GM12878 (cell line): Measurements from ENCODE around the gene CSNK1G2. TPM values are rescaled to one million over a fixed set of nuclear protein-coding genes. Genes with fewer than 3 reads are reported as not detected.

Experiments used
- ATAC-seq: fragments of 200-7000 bp; cut with Tn5 transposase; 3 replicates; pipeline ENCODE4 v1.9.1; 2020; ENCODE audit warnings: mild to moderate bottlenecking, moderate library complexity
- BruUV-seq: library from RNA; stranded (reverse); fragments of 400-500 nt; replicated peaks from 2 replicates; lab custom pipeline; 2021; lab: Mats Ljungman, UMichigan
- CTCF ChIA-PET: fragments of 300-600 bp; sonication (Branson Sonifier 250); formaldehyde crosslinking; extraction: SDS; loops from one replicate; lab custom pipeline; 2021; ENCODE audit warnings: inconsistent platforms; lab: Yijun Ruan, JAX
- POLR2A ChIA-PET: fragments of 350-600 bp; formaldehyde crosslinking; extraction: SDS; loops from one replicate; lab custom pipeline; 2021; ENCODE audit warnings: inconsistent platforms; lab: Charles Lee
- RAD21 ChIA-PET: fragments of 300-600 bp; sonication (Branson Sonifier 250); formaldehyde crosslinking; loops from one replicate; lab custom pipeline; 2023; ENCODE audit warnings: antibody characterized with exemption; ENCODE audit not compliant: unreplicated experiment; lab: Charles Lee
- SMC1A ChIA-PET: fragments of 300-600 bp; sonication (Branson Sonifier 250); formaldehyde crosslinking; loops from one replicate; lab custom pipeline; 2023; ENCODE audit not compliant: unreplicated experiment, uncharacterized antibody; lab: Charles Lee
- DNase-seq: peaks from one replicate; pipeline ENCODE4 v3.0.0-alpha.2; 2011; ENCODE audit warnings: low read depth, low spot score
- FAIRE-seq: peaks from 3 replicates; lab custom pipeline; 2011; peaks lifted over from hg19 to GRCh38; lab: Jason Lieb, UNC
- H2AFZ ChIP-seq: 2 replicates; pipeline ENCODE4 v1.6.0; 2011; ENCODE audit warnings: low read depth, low read length, control low read depth; ENCODE audit not compliant: control insufficient read depth
- H3K27ac ChIP-seq: 2 replicates; pipeline ENCODE4 v1.5.1; 2011; ENCODE audit warnings: control low read depth; ENCODE audit not compliant: control insufficient read depth, insufficient read depth
- H3K27me3 ChIP-seq, 2 experiments: replicated peaks in 1 of 2; 2 replicates each; pipeline versions ENCODE4 v1.6.0 to v1.6.1; 2011; ENCODE audit warnings: low read length in 1 of 2; ENCODE audit not compliant: control insufficient read depth in 2 of 2, insufficient read depth in 2 of 2
- H3K36me3 ChIP-seq, 2 experiments: 2 replicates each; pipeline ENCODE4 v1.5.1; 2011; ENCODE audit warnings: low read length in 1 of 2; ENCODE audit not compliant: control insufficient read depth in 2 of 2, insufficient read depth in 2 of 2
- H3K4me1 ChIP-seq: 2 replicates; pipeline ENCODE4 v1.6.1; 2011; ENCODE audit warnings: mild to moderate bottlenecking, low read length, moderate library complexity, mixed read lengths; ENCODE audit not compliant: control insufficient read depth, insufficient read depth
- H3K4me2 ChIP-seq: 2 replicates; pipeline ENCODE4 v1.6.0; 2011; ENCODE audit warnings: control low read depth; ENCODE audit not compliant: control insufficient read depth, insufficient read depth
- H3K4me3 ChIP-seq: fragments of 200-600 bp; sonication (generic); 2 replicates; pipeline ENCODE4 v1.5.1; 2016
- H3K79me2 ChIP-seq: 2 replicates; pipeline ENCODE4 v1.6.0; 2011; ENCODE audit warnings: low read length; ENCODE audit not compliant: control insufficient read depth, insufficient read depth
- H3K9ac ChIP-seq: 2 replicates; pipeline ENCODE4 v1.8.0; 2011; ENCODE audit warnings: low read length, control low read depth, mixed read lengths; ENCODE audit not compliant: control insufficient read depth, insufficient read depth
- H3K9me3 ChIP-seq: replicated peaks from 3 replicates; pipeline ENCODE4 v1.5.1; 2011; ENCODE audit warnings: mild to moderate bottlenecking, low read length; ENCODE audit not compliant: control insufficient read depth, insufficient read depth
- H4K20me1 ChIP-seq: 2 replicates; pipeline ENCODE4 v1.6.0; 2011; ENCODE audit not compliant: control insufficient read depth, insufficient read depth
- ATF7 ChIP-seq: fragments of 450-650 bp; IDR thresholded peaks from 2 replicates; pipeline ENCODE4 v1.6.1; 2016; ENCODE audit warnings: low read depth, mild to moderate bottlenecking
- BCL11A ChIP-seq: IDR thresholded peaks from 2 replicates; pipeline ENCODE4 v1.6.1; 2011; ENCODE audit warnings: low read depth, low read length
- CHD1 ChIP-seq: IDR thresholded peaks from 2 replicates; pipeline ENCODE4 v1.6.1; 2012; ENCODE audit warnings: low read depth, low read length, improper control_type of control experiment
- EED ChIP-seq: sonication (generic); IDR thresholded peaks from 2 replicates; pipeline ENCODE4 v1.6.1; 2016; ENCODE audit warnings: antibody characterized with exemption, low read depth
- EP300 ChIP-seq, 2 experiments: fragments of 150-350 bp in 1 of 2; IDR thresholded peaks; 2 replicates each; pipeline ENCODE4 v1.6.1; 2011 to 2012; ENCODE audit warnings: low read depth in 2 of 2, low read length in 2 of 2, borderline replicate concordance in 1 of 2, improper control_type of control experiment in 1 of 2, inconsistent platforms in 1 of 2; ENCODE audit not compliant: control insufficient read depth in 1 of 2
- HDGF ChIP-seq: fragments of 450-650 bp; IDR thresholded peaks from 2 replicates; pipeline ENCODE4 v1.6.1; 2016; ENCODE audit warnings: antibody characterized with exemption
- RB1 ChIP-seq: fragments of 450-650 bp; formaldehyde crosslinking; IDR thresholded peaks from 2 replicates; pipeline ENCODE4 v1.6.1; 2017; ENCODE audit warnings: mild to moderate bottlenecking, borderline replicate concordance
- RCOR1 ChIP-seq: conservative IDR thresholded peaks from 2 replicates; pipeline ENCODE4 v1.6.1; 2012; ENCODE audit warnings: low read depth, low read length, improper control_type of control experiment
- SMAD1 ChIP-seq: fragments of 450-650 bp; IDR thresholded peaks from 2 replicates; pipeline ENCODE4 v1.6.1; 2018; ENCODE audit warnings: mild to moderate bottlenecking, low read depth; ENCODE audit not compliant: partially characterized antibody
- WRNIP1 ChIP-seq: IDR thresholded peaks from 2 replicates; pipeline ENCODE4 v1.6.1; 2011; ENCODE audit warnings: low read depth, low read length, improper control_type of control experiment, borderline replicate concordance
- YBX1 ChIP-seq: fragments of 450-650 bp; IDR thresholded peaks from 2 replicates; pipeline ENCODE4 v1.6.1; 2016; ENCODE audit warnings: antibody characterized with exemption
- WGBS: methylation state at CpG from one replicate; pipeline ENCODE4 v1.1.6; 2016; ENCODE audit warnings: low lambda C conversion rate; ENCODE audit not compliant: insufficient replicate concordance, insufficient coverage; ENCODE audit errors: missing lambda C conversion rate; 5-methylcytosine and 5-hydroxymethylcytosine counted together
- in situ Hi-C: fragments of 300-500 bp; cut with MboI; formaldehyde crosslinking; loops from 9 replicates; pipeline ENCODE4 v1.14.3; 2018; ENCODE audit warnings: mixed read lengths
- intact Hi-C: fragments of 100-400 bp; cut with micrococcal nuclease; formaldehyde crosslinking; loops from one replicate; pipeline ENCODE4 v1.14.2; 2022; ENCODE audit not compliant: unreplicated experiment
- polyA plus RNA-seq, 11 experiments: library from polyadenylated mRNA; depleted of rRNA in 4 of 11; unstranded in 6 of 11; stranded (reverse) in 5 of 11; fragments of >200 nt; fragmentation: Nextera tagmentation in 4 of 11; fragmentation: Illumina TruSeq in 1 of 11; extraction: Ambion mirVana in 4 of 11; extraction: Trizol in 1 of 11; gene quantifications; 1 replicate in 1 of 11; 2 replicates in 10 of 11; pipeline versions ENCODE4 v1.2.1 to v1.2.3, GENCODE V29; 2011 to 2016; ENCODE audit warnings: inconsistent platforms in 2 of 11, missing spikeins in 2 of 11, low read depth in 1 of 11
- total RNA-seq, 4 experiments: library from RNA; depleted of rRNA in 3 of 4; stranded (reverse); fragments of >200 nt in 3 of 4; fragmentation: Illumina TruSeq in 1 of 4; extraction: Trizol in 1 of 4; gene quantifications; 2 replicates each; pipeline versions ENCODE4 v1.2.1 to v1.2.3, GENCODE V29; 2013 to 2021
- TF ChIP-seq, protein P1 (sequence below): IDR thresholded peaks from 2 replicates; pipeline ENCODE4 v1.6.1; 2012; ENCODE audit warnings: low read depth, low read length, improper control_type of control experiment
- TF ChIP-seq, protein P2 (sequence below): IDR thresholded peaks from 2 replicates; pipeline ENCODE4 v1.6.1; 2012; ENCODE audit warnings: low read depth, low read length, improper control_type of control experiment
- TF ChIP-seq, protein P3 (sequence below): fragments of 150-350 bp; IDR thresholded peaks from 2 replicates; pipeline ENCODE4 v1.6.1; 2016; ENCODE audit warnings: low read depth, low read length

The CSNK1G2 gene
- total and polyA plus RNA-seq, 10 of the 15 experiments (the other 5 are each of a cell fraction or from before 2014, with no cell fraction given), result 0.64 to 109 (median 25.0) TPM

DNA sequence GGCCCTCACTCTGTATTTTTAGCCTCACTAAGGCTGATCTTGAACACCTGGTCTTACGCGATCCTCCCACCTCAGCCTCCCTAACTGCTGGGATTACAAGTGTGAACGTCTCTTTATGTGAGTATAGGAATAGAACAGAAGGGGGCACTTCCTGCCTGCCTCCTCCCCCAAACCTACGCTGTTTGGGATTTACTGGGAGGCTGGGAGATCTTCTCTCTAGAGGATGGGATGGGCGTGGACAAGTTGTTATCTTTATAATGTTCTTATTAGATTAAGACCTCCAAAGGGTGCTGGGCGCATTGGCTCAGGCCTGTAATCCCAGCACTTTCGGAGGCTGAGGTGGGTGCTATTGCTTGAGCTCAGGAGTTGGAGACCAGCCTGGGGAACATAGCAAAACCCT, 2.9 kb upstream of the CSNK1G2 start (continued):
- TF ChIP-seq ATF7 (no peak), RB1 (no peak), WRNIP1 (no peak), EED (no peak), EP300 (IDR thresholded peaks at IDR 0.05; ENCODE audit: borderline replicate concordance in 1 of 2, control insufficient read depth in 1 of 2, low read depth in 2 of 2, low read length in 2 of 2) (no peak), HDGF (no peak)
- TF ChIP-seq, all 136 proteins: peak for 0

DNA sequence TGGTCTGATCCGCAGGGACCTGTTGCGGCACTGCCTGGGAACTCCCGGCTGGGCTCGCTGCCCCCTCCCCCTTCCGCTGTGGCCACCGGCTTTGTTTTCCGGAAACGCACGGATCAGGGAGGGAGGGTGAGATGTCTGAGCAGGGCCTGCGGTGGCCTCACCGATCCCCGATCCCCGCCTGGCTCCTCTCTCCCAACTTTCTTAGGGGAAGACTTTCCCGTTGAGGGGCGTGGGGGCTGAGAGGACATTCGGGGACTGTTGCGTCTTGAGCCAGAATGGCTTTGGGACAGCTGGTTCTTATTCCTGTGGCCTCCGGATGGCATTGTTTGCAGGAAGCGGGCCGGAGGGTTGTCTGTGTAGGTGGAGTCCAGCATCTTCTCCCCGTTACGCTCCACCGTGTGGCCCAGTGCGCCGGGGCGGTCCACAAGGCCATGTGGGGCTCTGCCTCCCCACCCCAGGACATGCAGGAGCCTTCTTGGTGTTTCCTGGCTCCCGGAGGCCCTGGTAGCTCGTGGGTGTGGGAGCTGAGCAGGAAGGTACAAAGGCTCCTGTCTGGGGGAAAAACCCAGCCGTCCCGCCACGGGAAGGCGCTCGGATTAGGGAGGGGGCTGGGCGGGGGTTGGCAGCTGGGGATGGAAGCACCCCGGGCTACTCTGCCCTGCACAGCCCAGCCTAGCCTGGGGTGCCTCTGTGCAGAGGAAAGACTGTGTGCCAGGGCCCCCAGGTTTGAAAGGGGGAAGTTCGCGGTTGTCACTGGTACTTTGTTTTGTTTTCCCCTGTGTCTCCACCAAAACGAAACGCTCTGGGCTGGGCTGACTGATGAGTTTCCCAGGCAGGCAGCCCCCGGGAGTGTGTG, 1.3 kb downstream of the CSNK1G2 start:
- BruUV-seq, result TSS peak; percentile 67
- DNase-seq (peak; percentile 42), ATAC-seq (peak; percentile 77), FAIRE-seq (peak; percentile 76)
- H3K9ac ChIP-seq, result peak overlapping the region; percentile 74
- peaks cover 13% of the 10 kb centered on the region for H3K4me1 ChIP-seq
- peaks cover 5% of the 10 kb centered on the region; the same call in 1 of the 2 replicates for H4K20me1 ChIP-seq
- WGBS, result under 1% methylated on average over 40 of the region's 40 CpGs
- no peaks in the 10 kb centered on the region for H3K27me3 ChIP-seq
- H2AFZ ChIP-seq, result peak overlapping the region; percentile 35
- POLR2A ChIA-PET, result interaction anchor here (1.0 to 2.3 kb wide), 4 partner anchors 9 to 118 kb away, joined by 4 to 15 read pairs (median 4); no protein-coding TSS in a partner anchor
- SMC1A ChIA-PET, result interaction anchor here (1.1 to 1.9 kb wide), 3 partner anchors 12 to 145 kb away, joined by 3 to 7 read pairs (median 6); no protein-coding TSS in a partner anchor
- CTCF ChIA-PET, result interaction anchor here (0.5 to 2.5 kb wide), 10 partner anchors 9 to 397 kb away, joined by 3 to 10 read pairs (median 3); no protein-coding TSS in a partner anchor
- H3K9me3 ChIP-seq, result no peaks in the 10 kb centered on the region
- in situ Hi-C loops, result no loop called here
- peaks cover 59% of the 10 kb centered on the region for H3K79me2 ChIP-seq
- H3K27ac ChIP-seq, result peak overlapping the region; percentile 76
- peak overlapping the region; percentile 98 for H3K4me3 ChIP-seq
- RAD21 ChIA-PET, result interaction anchor here (0.7 to 1.2 kb wide), 3 partner anchors 38 to 68 kb away, joined by 3 to 5 read pairs (median 5); no protein-coding TSS in a partner anchor
- no peaks in the 10 kb centered on the region; a peak in 1 of 4 replicates for H3K36me3 ChIP-seq
- peak overlapping the region; percentile 95 for H3K4me2 ChIP-seq
- intact Hi-C loops, result no loop called here
- TF ChIP-seq, protein P1, sequence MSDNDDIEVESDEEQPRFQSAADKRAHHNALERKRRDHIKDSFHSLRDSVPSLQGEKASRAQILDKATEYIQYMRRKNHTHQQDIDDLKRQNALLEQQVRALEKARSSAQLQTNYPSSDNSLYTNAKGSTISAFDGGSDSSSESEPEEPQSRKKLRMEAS, result 0 out of 2 replicates have a peak, but pooled peaks have one; percentile 23
- TF ChIP-seq RCOR1, result no peak
- TF ChIP-seq, protein P2, sequence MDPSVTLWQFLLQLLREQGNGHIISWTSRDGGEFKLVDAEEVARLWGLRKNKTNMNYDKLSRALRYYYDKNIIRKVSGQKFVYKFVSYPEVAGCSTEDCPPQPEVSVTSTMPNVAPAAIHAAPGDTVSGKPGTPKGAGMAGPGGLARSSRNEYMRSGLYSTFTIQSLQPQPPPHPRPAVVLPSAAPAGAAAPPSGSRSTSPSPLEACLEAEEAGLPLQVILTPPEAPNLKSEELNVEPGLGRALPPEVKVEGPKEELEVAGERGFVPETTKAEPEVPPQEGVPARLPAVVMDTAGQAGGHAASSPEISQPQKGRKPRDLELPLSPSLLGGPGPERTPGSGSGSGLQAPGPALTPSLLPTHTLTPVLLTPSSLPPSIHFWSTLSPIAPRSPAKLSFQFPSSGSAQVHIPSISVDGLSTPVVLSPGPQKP, result peak; percentile 14; the same call in 1 of the 2 replicates
- no peak for TF ChIP-seq YBX1
- TF ChIP-seq CHD1, result no peak
- TF ChIP-seq, protein P3, sequence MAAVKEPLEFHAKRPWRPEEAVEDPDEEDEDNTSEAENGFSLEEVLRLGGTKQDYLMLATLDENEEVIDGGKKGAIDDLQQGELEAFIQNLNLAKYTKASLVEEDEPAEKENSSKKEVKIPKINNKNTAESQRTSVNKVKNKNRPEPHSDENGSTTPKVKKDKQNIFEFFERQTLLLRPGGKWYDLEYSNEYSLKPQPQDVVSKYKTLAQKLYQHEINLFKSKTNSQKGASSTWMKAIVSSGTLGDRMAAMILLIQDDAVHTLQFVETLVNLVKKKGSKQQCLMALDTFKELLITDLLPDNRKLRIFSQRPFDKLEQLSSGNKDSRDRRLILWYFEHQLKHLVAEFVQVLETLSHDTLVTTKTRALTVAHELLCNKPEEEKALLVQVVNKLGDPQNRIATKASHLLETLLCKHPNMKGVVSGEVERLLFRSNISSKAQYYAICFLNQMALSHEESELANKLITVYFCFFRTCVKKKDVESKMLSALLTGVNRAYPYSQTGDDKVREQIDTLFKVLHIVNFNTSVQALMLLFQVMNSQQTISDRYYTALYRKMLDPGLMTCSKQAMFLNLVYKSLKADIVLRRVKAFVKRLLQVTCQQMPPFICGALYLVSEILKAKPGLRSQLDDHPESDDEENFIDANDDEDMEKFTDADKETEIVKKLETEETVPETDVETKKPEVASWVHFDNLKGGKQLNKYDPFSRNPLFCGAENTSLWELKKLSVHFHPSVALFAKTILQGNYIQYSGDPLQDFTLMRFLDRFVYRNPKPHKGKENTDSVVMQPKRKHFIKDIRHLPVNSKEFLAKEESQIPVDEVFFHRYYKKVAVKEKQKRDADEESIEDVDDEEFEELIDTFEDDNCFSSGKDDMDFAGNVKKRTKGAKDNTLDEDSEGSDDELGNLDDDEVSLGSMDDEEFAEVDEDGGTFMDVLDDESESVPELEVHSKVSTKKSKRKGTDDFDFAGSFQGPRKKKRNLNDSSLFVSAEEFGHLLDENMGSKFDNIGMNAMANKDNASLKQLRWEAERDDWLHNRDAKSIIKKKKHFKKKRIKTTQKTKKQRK, result no peak
- no peak for TF ChIP-seq BCL11A
- no peak for TF ChIP-seq SMAD1
